ENCODE measurements around the gene KIF2C. TPM values are rescaled to one million over a fixed set of nuclear protein-coding genes. Genes with fewer than 3 reads are reported as not detected.

KIF2C gene
- total and polyA plus RNA-seq, 2 donors (not counting 1 experiment from before 2014, with no cell fraction given), result 9.2 to 9.9 TPM

DNA sequence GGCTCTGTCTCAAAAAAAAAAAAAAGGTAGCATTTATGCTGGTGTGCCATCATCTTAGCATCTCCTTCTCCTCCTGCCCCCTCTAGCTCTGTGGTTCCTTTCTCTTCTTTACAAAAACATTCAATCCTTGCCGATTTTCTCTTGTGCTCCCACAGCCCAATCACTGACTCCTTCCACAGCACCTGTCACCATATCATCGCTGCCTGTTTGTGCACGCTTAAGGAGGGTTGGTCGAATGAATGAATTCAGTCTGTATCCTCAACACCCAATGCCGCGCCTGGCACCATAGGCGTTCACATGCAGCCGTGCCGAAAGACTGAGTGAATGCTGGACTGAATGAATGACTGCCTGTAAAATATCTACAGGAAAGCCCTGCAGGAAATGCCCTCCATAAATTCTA lies 16.6 kb upstream of the KIF2C start:
- Histone ChIP-seq H3K27ac (ENCODE audit: insufficient read depth, low read length) (no peak overlapping the region), H3K4me2 (ENCODE audit: extremely low read depth, insufficient read depth, low read length) (no peak overlapping the region), H3K4me3 (replicated peaks in 1 of 4; ENCODE audit: control extremely low read depth in 1 of 4, insufficient read depth in 1 of 4, low read depth in 3 of 4, low read length in 4 of 4) (no peak overlapping the region), H3K79me2 (ENCODE audit: control insufficient read depth, insufficient read depth, low read length) (no peaks in the 10 kb centered on the region), H4K20me1 (ENCODE audit: control insufficient read depth, extremely low read depth, insufficient read depth, low read length) (no peaks in the 10 kb centered on the region), H3K4me1 (ENCODE audit: control insufficient read depth, extremely low read depth, insufficient read depth, low read length) (peaks cover 3% of the 10 kb centered on the region), H3K9ac (ENCODE audit: insufficient read depth, low read length) (no peak overlapping the region), H3K27me3 (ENCODE audit: control insufficient read depth, insufficient read depth, low read length) (no peaks in the 10 kb centered on the region), H2AFZ (ENCODE audit: low read length) (no peak overlapping the region), H3K36me3 (ENCODE audit: control insufficient read depth, insufficient read depth, low read length) (no peaks in the 10 kb centered on the region), H3K9me3 (ENCODE audit: control insufficient read depth, insufficient read depth, low read depth, low read length) (no peaks in the 10 kb centered on the region)
- TF ChIP-seq EZH2 (IDR thresholded peaks at IDR 0.05; ENCODE audit: low read length, missing control alignments), result no peak
- TF ChIP-seq, protein P1, sequence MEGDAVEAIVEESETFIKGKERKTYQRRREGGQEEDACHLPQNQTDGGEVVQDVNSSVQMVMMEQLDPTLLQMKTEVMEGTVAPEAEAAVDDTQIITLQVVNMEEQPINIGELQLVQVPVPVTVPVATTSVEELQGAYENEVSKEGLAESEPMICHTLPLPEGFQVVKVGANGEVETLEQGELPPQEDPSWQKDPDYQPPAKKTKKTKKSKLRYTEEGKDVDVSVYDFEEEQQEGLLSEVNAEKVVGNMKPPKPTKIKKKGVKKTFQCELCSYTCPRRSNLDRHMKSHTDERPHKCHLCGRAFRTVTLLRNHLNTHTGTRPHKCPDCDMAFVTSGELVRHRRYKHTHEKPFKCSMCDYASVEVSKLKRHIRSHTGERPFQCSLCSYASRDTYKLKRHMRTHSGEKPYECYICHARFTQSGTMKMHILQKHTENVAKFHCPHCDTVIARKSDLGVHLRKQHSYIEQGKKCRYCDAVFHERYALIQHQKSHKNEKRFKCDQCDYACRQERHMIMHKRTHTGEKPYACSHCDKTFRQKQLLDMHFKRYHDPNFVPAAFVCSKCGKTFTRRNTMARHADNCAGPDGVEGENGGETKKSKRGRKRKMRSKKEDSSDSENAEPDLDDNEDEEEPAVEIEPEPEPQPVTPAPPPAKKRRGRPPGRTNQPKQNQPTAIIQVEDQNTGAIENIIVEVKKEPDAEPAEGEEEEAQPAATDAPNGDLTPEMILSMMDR (conservative IDR thresholded peaks at IDR 0.05 in 1 of 2, IDR thresholded peaks at IDR 0.05 in 1 of 2; ENCODE audit: low read depth in 1 of 2, low read length in 2 of 2), result no peak
- DNase-seq (ENCODE audit: low read depth in 2 of 2), result no peak

DNA sequence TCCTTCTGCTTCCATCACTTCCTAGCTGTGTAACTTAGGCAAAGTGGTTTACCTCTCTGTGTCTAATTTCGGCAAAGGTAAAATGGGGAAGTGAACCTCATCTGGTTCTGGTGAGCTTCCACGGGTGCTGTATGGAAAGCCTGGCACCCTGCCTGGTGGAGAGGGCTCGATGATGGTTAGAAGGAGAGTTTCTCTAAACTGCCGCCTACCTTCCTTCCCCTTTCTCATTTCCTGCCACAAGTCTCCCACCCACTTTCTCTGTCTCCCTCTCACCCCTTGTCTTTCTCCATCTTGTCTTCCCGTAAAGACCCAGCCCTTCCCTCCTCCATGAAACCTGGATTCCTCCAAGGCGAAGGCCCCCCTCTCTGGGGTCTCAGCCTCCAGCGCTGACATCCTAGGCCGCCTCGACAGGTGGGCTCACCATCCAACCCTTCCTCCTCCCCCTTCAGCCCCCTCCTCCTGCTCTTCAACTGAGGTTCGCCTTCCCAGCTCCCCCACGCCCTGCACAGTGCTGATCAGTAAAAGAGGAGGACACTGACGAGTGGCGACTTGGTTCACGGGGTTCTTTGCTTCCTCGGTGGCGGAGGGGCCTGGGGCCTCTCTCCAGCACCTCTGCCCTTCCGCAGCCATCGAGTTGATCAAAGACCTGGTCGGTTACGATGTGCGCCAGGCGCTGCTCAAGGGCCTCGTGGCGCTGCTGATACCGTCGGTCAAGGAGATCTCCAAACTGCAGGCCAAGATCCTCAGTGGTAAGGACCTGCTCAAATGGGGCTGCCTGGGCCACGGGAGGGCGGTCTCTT lies 15.9 kb upstream of the KIF2C start:
- Histone ChIP-seq H3K9ac (ENCODE audit: insufficient read depth, low read length) (no peak overlapping the region), H3K4me1 (ENCODE audit: control insufficient read depth, extremely low read depth, insufficient read depth, low read length) (peaks cover 3% of the 10 kb centered on the region), H3K36me3 (ENCODE audit: control insufficient read depth, insufficient read depth, low read length) (no peaks in the 10 kb centered on the region), H4K20me1 (ENCODE audit: control insufficient read depth, extremely low read depth, insufficient read depth, low read length) (no peaks in the 10 kb centered on the region), H3K79me2 (ENCODE audit: control insufficient read depth, insufficient read depth, low read length) (no peaks in the 10 kb centered on the region), H3K4me3 (replicated peaks in 1 of 4; ENCODE audit: control extremely low read depth in 1 of 4, insufficient read depth in 1 of 4, low read depth in 3 of 4, low read length in 4 of 4) (no peak overlapping the region), H3K9me3 (ENCODE audit: control insufficient read depth, insufficient read depth, low read depth, low read length) (no peaks in the 10 kb centered on the region), H3K27ac (ENCODE audit: insufficient read depth, low read length) (no peak overlapping the region), H3K4me2 (ENCODE audit: extremely low read depth, insufficient read depth, low read length) (no peak overlapping the region), H2AFZ (ENCODE audit: low read length) (no peak overlapping the region), H3K27me3 (ENCODE audit: control insufficient read depth, insufficient read depth, low read length) (no peaks in the 10 kb centered on the region)
- TF ChIP-seq, protein P1 (conservative IDR thresholded peaks at IDR 0.05 in 1 of 2, IDR thresholded peaks at IDR 0.05 in 1 of 2; ENCODE audit: low read depth in 1 of 2, low read length in 2 of 2), result no peak
- no peak for TF ChIP-seq EZH2 (IDR thresholded peaks at IDR 0.05; ENCODE audit: low read length, missing control alignments)
- DNase-seq (ENCODE audit: low read depth in 2 of 2), result no peak

DNA sequence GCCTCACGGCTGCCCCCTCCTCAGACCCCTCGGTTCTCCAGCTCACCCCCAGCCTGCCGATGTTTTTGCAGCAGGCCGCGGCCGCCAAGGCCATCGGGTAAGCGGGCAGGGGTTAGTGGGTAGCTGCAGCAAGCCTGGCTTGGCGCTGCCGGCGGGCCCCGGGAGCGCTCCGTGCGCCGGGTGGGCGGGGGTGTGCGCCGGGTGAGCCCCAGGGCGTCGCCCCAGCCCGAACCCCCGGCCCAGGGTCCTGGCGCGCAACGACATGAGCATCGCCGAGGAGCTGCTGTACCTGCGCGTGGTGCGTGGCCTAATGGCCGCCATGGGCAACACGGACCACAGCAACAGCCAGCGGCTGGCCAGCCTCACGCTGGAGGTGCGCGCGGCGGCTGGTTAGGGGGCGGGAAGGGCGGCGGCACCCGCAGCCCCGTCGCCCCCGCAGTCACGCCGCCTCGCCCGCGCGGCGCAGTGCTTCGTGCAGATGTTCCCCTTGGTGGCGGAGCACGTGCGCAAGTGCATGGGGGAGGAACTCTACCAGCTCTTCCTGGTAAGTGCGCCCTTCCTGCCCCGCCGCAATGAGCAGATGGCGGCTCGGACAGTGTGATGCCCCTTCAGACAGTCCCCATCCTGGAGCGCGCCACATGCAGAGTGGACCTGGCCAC lies 15.2 kb upstream of the KIF2C start:
- DNase-seq (ENCODE audit: low read depth in 2 of 2), result no peak
- Histone ChIP-seq H4K20me1 (ENCODE audit: control insufficient read depth, extremely low read depth, insufficient read depth, low read length) (no peaks in the 10 kb centered on the region), H3K4me1 (ENCODE audit: control insufficient read depth, extremely low read depth, insufficient read depth, low read length) (peaks cover 3% of the 10 kb centered on the region), H3K9ac (ENCODE audit: insufficient read depth, low read length) (no peak overlapping the region), H3K36me3 (ENCODE audit: control insufficient read depth, insufficient read depth, low read length) (no peaks in the 10 kb centered on the region), H3K9me3 (ENCODE audit: control insufficient read depth, insufficient read depth, low read depth, low read length) (no peaks in the 10 kb centered on the region), H3K27me3 (ENCODE audit: control insufficient read depth, insufficient read depth, low read length) (no peaks in the 10 kb centered on the region), H3K4me2 (ENCODE audit: extremely low read depth, insufficient read depth, low read length) (no peak overlapping the region), H3K27ac (ENCODE audit: insufficient read depth, low read length) (no peak overlapping the region), H3K79me2 (ENCODE audit: control insufficient read depth, insufficient read depth, low read length) (no peaks in the 10 kb centered on the region), H3K4me3 (replicated peaks in 1 of 4; ENCODE audit: control extremely low read depth in 1 of 4, insufficient read depth in 1 of 4, low read depth in 3 of 4, low read length in 4 of 4) (no peak overlapping the region), H2AFZ (ENCODE audit: low read length) (no peak overlapping the region)
- no peak for TF ChIP-seq EZH2 (IDR thresholded peaks at IDR 0.05; ENCODE audit: low read length, missing control alignments)
- TF ChIP-seq, protein P1 (conservative IDR thresholded peaks at IDR 0.05 in 1 of 2, IDR thresholded peaks at IDR 0.05 in 1 of 2; ENCODE audit: low read depth in 1 of 2, low read length in 2 of 2), result no peak
